ENCODE data around the gene HSPD1.
A peak's percentile ranks its signal among the peaks of the same experiment; 100 is the strongest.
"Not testable (repeated sequence)": the region's sequence is repeated elsewhere in the genome, so short reads cannot be mapped to it uniquely, and the experiment has no call there.

HSPD1 gene

DNA sequence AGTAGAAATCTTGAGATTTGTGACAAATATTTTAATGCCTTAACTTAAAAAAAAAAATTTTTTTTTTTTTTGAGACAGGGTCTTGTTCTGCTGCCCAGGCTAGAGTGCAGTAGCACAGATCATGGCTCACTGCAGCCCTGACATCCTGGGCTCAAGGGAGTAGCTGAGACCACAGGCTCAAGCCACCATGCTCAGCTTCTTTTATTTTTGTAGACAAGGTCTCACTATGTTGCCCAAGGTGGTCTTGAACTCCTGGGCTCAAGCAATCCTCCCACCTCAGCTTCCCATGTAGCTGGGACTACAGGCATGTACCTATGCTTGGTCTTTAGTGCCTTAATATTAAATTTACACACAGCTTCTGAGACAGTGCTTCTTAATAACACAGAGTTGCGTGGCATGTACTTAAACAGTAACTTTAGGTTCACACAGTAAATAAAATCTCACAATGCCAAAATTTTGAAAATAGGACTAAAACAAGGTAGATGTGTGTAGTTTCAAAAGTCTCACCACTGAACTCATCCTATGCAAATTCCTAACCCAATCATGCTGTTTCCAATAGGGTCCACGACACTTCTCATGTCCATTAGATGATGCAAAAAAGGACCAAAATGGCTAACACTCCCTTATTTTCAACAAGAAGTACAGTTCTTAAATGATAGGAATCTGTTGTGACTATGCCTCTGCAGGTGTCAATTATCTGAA, 4.1 kb downstream of the HSPD1 start:
- no peak for DNase-seq

- DNase-seq, result no peak
Measured at GRCh38 chr2:197487385-197487784, 12.3 kb downstream of the HSPD1 start.

GRCh38 chr2:197486175-197486574, 13.5 kb downstream of the HSPD1 start:
- no peak for DNase-seq

DNA sequence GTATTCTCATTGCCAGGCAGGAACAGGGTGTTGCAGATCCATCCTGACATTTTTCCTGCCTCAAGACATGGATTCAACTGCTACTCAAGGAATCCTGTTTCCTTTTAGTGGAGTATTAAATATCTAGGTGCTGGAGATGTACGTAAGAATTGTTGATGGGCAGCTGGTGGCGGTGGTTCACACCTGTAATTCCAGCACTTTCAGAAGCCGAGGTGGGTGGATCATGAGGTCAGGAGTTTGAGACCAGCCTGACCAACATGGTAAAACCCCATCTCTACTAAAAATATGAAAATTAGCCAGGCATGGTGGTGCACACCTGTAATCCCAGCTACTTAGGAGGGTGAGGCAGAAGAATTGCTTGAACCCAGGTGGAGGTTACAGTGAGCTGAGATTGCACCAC, 15.4 kb downstream of the HSPD1 start:
- DNase-seq, result not testable (repeated sequence)

- DNase-seq, result no peak
Measured at GRCh38 chr2:197480165-197481036, 19.2 kb downstream of the HSPD1 start.

- no peak for DNase-seq
Measured at GRCh38 chr2:197477797-197478196, 21.8 kb downstream of the HSPD1 start.

DNA sequence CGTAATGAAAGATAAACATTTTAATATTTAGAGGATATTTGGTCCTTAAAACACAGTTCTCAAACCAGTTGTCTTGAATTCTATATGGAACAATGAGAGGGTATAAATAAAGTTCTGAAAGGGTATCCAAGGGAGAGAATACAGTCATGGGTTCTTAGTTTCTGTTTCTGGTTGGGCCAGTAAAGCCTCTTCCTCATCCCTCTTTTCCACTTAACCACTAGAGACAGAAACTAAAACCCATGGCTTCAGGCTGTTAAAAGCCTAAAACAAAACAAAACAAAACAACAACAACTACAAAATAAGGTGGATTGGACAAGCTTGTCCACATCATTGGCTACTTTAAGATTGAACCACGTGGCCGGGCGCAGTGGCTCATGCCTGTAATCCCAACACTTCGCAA, 27.5 kb downstream of the HSPD1 start:
- DNase-seq, result no peak

DNA sequence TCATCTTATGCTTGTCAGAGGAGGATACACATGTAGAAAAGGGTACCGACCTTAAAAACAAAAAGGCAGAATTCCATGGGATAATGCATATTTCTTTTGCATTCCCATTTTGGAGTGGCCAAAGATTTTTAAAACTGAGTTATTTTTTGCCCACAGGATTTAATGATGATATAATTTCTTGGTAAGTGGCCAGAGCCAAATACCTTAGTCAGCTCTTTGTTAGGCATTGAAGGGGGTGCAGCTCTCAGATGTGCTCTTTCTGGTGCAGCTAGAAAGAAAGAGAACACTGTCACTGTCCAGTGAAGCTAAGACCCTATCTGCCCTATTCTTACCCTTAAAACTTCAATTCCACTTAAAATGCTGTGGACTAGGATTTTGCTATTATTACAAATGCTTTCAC, 35.5 kb downstream of the HSPD1 start:
- no peak for DNase-seq

- DNase-seq, result no peak
Measured at GRCh38 chr2:197461057-197461456, 38.6 kb downstream of the HSPD1 start.

GRCh38 chr2:197460649-197461048, 39.0 kb downstream of the HSPD1 start:
- DNase-seq, result no peak

DNA sequence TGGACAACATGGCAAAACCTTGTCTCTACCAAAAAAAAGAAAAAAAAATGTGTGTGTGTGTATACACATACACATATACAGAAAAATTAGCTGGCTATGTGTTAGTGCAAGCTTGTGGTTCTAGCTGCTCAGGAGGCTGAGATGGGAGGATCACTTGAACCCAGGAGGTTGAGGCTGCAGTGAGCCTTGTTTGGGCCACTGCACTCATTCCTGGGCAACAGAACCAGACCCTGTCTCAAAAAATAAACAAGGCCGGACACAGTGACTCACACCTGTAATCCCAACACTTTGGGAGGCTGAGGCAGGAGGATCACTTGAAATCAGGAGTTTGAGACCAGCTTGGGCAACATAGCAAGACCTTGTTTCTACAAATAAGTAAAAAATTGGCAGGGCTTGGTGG, 44.2 kb downstream of the HSPD1 start:
- no peak for DNase-seq

GRCh38 chr2:197454923-197455322, 44.7 kb downstream of the HSPD1 start:
- no peak for DNase-seq

GRCh38 chr2:197453914-197454398, 45.7 kb downstream of the HSPD1 start:
- no peak for DNase-seq

- peak; percentile 100 for DNase-seq
Measured at GRCh38 chr2:197453123-197453913, 46.3 kb downstream of the HSPD1 start, which contains the start of gene COQ10B. Gene COQ10B, plus strand, starts transcription at chr2:197453552. Its CDS starts 9 bp downstream, at chr2:197453561.

DNA sequence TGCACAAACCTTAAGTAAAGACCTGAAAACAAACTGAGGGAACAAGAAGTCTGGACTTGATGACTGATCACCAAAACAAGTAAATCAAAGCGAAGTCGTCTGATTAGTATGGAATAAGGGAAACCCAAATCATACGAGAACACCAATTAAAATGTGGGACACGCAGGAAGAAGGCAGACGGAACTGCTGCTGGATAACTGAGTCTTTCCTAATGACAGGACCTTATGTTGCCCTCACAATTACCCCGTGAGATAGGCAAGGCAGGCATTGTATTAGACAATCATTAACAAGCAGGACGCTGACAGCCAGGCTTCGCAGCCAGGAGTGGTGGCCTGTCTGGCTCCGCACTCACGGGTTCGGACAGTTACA, 46.9 kb downstream of the HSPD1 start:
- no peak for DNase-seq

- DNase-seq, result not testable (repeated sequence)
Measured at GRCh38 chr2:197450935-197451358, 48.7 kb downstream of the HSPD1 start.

DNA sequence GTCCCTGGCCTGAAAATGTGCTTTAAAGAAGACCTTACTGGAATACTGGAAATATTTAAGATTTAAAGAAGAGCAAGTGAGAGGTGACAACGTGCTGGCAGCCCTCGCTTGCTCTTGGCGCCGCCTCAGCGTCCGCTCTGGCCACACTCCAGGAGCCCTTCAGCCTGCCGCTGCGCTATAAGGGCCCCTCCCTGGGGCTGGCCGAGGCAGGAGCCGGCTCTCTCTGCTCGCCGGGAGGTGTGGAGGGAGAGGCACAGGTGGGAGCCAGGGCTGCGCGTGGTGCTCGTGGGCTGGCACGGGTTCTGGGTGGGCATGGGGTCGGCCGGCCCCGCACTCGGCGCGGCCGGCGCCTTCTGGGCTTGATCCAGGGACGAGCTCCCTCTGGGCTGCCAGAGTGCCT, 49.2 kb downstream of the HSPD1 start:
- DNase-seq, result no peak

DNA sequence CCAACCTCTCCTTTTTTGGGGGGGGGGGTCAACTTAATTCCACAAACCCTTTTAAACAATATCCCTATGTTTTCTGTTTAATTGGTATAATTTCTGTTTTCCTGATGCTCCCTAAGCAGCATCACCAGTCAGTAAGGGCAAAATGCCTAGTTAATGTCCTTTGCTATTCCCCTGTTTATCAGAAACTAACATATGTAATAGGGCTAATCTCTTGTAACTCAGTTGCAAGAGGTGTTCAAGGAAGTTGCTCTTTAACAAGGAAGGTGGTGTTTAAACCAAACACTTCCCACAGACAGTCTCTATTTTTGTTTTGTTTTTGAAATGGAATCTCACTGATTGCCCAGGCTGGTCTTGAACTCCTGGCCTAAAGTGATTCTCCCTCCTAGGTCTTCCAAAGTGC, 52.8 kb downstream of the HSPD1 start:
- DNase-seq, result no peak

DNA sequence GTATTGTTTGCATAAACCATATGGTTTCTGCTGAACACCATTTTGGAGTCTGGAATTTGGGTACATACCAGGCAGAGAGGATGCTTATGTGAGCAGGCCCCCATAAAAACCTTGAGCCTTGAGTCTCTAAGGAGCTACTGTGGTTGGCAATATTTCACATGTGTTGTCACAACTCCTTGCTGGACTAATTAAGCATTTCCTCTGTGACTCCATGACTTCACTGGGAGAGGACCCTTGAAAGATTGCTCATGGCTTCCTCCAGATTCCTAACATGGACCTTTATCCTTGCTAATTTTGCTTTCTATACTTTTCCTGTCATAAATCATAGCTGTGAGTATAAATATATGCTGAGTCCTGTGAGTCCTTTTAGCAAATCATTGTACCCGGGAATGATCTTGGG, 53.9 kb downstream of the HSPD1 start:
- no peak for DNase-seq

- no peak for DNase-seq
Measured at GRCh38 chr2:197442857-197443256, 56.8 kb downstream of the HSPD1 start.

- DNase-seq, result no peak
Measured at GRCh38 chr2:197437380-197437779, 62.3 kb downstream of the HSPD1 start.
